Osteoblast (primary cell): Measurements from ENCODE around the gene BCAS3. TPM values are rescaled to one million over a fixed set of nuclear protein-coding genes. Genes with fewer than 3 reads are reported as not detected.

Source experiments
- DNase-seq: peaks from one replicate; pipeline ENCODE4 v3.0.0; 2011; ENCODE audit warnings: low spot score, mixed read lengths; ENCODE audit not compliant: insufficient read length; ENCODE audit errors: missing footprints
- H2AFZ ChIP-seq: 2 replicates; pipeline ENCODE4 v1.6.0; 2011; ENCODE audit warnings: mild to moderate bottlenecking, low read length
- H3K27ac ChIP-seq: 2 replicates; pipeline ENCODE4 v1.5.1; 2011; ENCODE audit warnings: mild to moderate bottlenecking, low read depth, low read length, moderate library complexity
- H3K27me3 ChIP-seq: 2 replicates; pipeline ENCODE4 v1.6.0; 2012; ENCODE audit warnings: mild to moderate bottlenecking, control low read depth, inconsistent platforms, low read length, moderate library complexity; ENCODE audit not compliant: insufficient read depth
- H3K36me3 ChIP-seq: 2 replicates; pipeline ENCODE4 v1.5.1; 2011; ENCODE audit warnings: mild to moderate bottlenecking, low read length, control low read depth, moderate library complexity; ENCODE audit not compliant: insufficient read depth
- H3K4me1 ChIP-seq: 2 replicates; pipeline ENCODE4 v1.5.1; 2011; ENCODE audit warnings: mild to moderate bottlenecking, low read length, control low read depth, moderate library complexity; ENCODE audit not compliant: insufficient read depth
- H3K4me2 ChIP-seq: 2 replicates; pipeline ENCODE4 v1.6.0; 2011; ENCODE audit warnings: mild to moderate bottlenecking, low read length; ENCODE audit not compliant: insufficient read depth
- H3K4me3 ChIP-seq: fragments of 200-600 bp; sonication (generic); 3 replicates; pipeline ENCODE4 v1.5.1; 2012; ENCODE audit warnings: mild to moderate bottlenecking, low read length, inconsistent platforms; ENCODE audit not compliant: insufficient read depth
- H3K79me2 ChIP-seq: 2 replicates; pipeline ENCODE4 v1.6.0; 2012; ENCODE audit warnings: mild to moderate bottlenecking, low read length, control low read depth, inconsistent platforms; ENCODE audit not compliant: insufficient read depth
- H3K9me3 ChIP-seq: 2 replicates; pipeline ENCODE4 v1.5.1; 2011; ENCODE audit warnings: low read depth, low read length, control low read depth
- H4K20me1 ChIP-seq: 2 replicates; pipeline ENCODE4 v1.6.0; 2012; ENCODE audit warnings: mild to moderate bottlenecking, low read length, control low read depth; ENCODE audit not compliant: insufficient read depth
- CTCF ChIP-seq: IDR thresholded peaks from 2 replicates; pipeline ENCODE4 v1.5.1; 2011; ENCODE audit warnings: mild to moderate bottlenecking, low read depth, low read length, moderate library complexity; ENCODE audit errors: extremely low read depth
- total RNA-seq: library from RNA; depleted of rRNA; stranded (reverse); fragments of >200 nt; gene quantifications from 2 replicates; pipeline ENCODE4 v1.2.3, GENCODE V29; 2012

BCAS3 gene
- total RNA-seq, 1 donor = 31.5 TPM

GRCh38 chr17:60941571-60941970 lies 263.9 kb downstream of the BCAS3 start:
- H2AFZ ChIP-seq = no peak overlapping the region
- TF ChIP-seq CTCF = no peak
- H3K9me3 ChIP-seq = no peaks in the 10 kb centered on the region
- H3K27me3 ChIP-seq = no peaks in the 10 kb centered on the region
- H3K4me3 ChIP-seq = no peak overlapping the region
- peaks cover 13% of the 10 kb centered on the region for H3K4me1 ChIP-seq
- H4K20me1 ChIP-seq = no peaks in the 10 kb centered on the region
- H3K36me3 ChIP-seq = no peaks in the 10 kb centered on the region
- H3K27ac ChIP-seq = peak overlapping the region; percentile 87
- DNase-seq = no peak
- H3K4me2 ChIP-seq = peak overlapping the region; percentile 75
- no peaks in the 10 kb centered on the region for H3K79me2 ChIP-seq

GRCh38 chr17:60944751-60945150 lies 267.1 kb downstream of the BCAS3 start:
- Histone ChIP-seq H3K27ac (no peak overlapping the region), H4K20me1 (no peaks in the 10 kb centered on the region), H3K27me3 (no peaks in the 10 kb centered on the region), H2AFZ (no peak overlapping the region), H3K4me2 (no peak overlapping the region), H3K4me3 (no peak overlapping the region), H3K79me2 (no peaks in the 10 kb centered on the region), H3K4me1 (peaks cover 21% of the 10 kb centered on the region), H3K36me3 (no peaks in the 10 kb centered on the region), H3K9me3 (no peaks in the 10 kb centered on the region)
- TF ChIP-seq CTCF = no peak
- no peak for DNase-seq

GRCh38 chr17:60947100-60947499 lies 269.4 kb downstream of the BCAS3 start:
- H3K9me3 ChIP-seq = no peaks in the 10 kb centered on the region
- no peak overlapping the region for H3K4me2 ChIP-seq
- H3K36me3 ChIP-seq = no peaks in the 10 kb centered on the region
- H2AFZ ChIP-seq = no peak overlapping the region
- TF ChIP-seq CTCF = no peak
- no peaks in the 10 kb centered on the region for H3K79me2 ChIP-seq
- no peaks in the 10 kb centered on the region for H3K27me3 ChIP-seq
- no peak for DNase-seq
- H3K27ac ChIP-seq = no peak overlapping the region
- no peak overlapping the region for H3K4me3 ChIP-seq
- no peaks in the 10 kb centered on the region for H4K20me1 ChIP-seq
- peaks cover 8% of the 10 kb centered on the region for H3K4me1 ChIP-seq

GRCh38 chr17:60947543-60947942 lies 269.9 kb downstream of the BCAS3 start:
- Histone ChIP-seq H3K4me2 (no peak overlapping the region), H2AFZ (no peak overlapping the region), H3K9me3 (no peaks in the 10 kb centered on the region), H3K4me3 (no peak overlapping the region), H3K79me2 (no peaks in the 10 kb centered on the region), H3K4me1 (peaks cover 8% of the 10 kb centered on the region), H4K20me1 (no peaks in the 10 kb centered on the region), H3K36me3 (no peaks in the 10 kb centered on the region), H3K27me3 (no peaks in the 10 kb centered on the region), H3K27ac (no peak overlapping the region)
- no peak for DNase-seq
- TF ChIP-seq CTCF = no peak
